LNCaP clone FGC (cell line): Measurements from ENCODE around the gene CCDC178.
A peak's percentile ranks its signal among the peaks of the same experiment; 100 is the strongest.

Experiments
- DNase-seq: peaks from one replicate; pipeline ENCODE4 v3.0.0-alpha.2; 2011; ENCODE audit warnings: low read depth
- H3K4me3 ChIP-seq: 2 replicates; pipeline ENCODE4 v1.5.1; 2011; ENCODE audit warnings: mild to moderate bottlenecking, low read depth, low read length, control low read depth
- TF ChIP-seq, protein P1 (sequence below): IDR thresholded peaks from 2 replicates; pipeline ENCODE4 v1.5.1; 2012; ENCODE audit warnings: mild to moderate bottlenecking; ENCODE audit not compliant: control insufficient read depth, insufficient read depth; ENCODE audit errors: extremely low read depth

Gene CCDC178, protein sequence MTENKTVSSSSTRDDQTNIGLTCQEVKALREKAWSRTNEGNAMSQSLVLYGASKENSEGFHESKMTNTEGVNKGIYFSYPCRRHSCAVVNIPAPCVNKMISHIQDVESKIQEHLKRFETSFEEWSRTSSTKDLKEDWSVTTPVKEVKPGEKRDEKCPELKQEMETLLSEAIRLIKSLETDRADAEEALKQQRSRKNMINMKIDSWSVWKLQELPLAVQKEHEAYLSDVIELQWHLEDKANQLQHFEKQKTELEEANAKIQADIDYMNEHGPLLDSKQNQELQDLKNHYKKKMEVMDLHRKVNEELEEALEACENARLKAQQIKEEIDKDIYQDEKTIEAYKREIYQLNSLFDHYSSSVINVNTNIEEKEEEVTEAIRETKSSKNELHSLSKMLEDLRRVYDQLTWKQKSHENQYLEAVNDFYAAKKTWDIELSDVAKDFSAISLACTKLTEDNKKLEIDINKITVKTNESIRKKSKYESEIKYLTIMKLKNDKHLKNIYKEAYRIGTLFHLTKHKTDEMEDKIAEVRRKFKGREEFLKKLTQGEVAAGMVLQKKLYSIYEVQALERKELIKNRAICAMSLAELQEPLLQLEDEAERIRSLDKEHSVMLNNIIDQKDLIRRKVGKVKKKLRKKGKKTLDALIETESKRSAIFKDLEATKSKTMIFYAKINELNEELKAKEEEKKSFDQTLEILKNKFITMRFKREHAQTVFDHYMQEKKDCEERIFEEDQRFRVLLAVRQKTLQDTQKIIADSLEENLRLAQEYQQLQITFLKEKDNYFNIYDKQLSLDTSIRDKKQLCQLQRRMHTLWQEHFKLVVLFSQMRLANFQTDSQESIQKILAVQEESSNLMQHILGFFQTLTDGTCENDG

GRCh38 chr18:33440060-33441043, at the start of gene CCDC178:
Gene CCDC178 (minus strand): TSS chr18:33440721. CDS start chr18:33412088, 28,633 bp downstream.
- no peak within 1 kb of the TSS for H3K4me3 ChIP-seq
- DNase-seq: no peak
- TF ChIP-seq, protein P1, sequence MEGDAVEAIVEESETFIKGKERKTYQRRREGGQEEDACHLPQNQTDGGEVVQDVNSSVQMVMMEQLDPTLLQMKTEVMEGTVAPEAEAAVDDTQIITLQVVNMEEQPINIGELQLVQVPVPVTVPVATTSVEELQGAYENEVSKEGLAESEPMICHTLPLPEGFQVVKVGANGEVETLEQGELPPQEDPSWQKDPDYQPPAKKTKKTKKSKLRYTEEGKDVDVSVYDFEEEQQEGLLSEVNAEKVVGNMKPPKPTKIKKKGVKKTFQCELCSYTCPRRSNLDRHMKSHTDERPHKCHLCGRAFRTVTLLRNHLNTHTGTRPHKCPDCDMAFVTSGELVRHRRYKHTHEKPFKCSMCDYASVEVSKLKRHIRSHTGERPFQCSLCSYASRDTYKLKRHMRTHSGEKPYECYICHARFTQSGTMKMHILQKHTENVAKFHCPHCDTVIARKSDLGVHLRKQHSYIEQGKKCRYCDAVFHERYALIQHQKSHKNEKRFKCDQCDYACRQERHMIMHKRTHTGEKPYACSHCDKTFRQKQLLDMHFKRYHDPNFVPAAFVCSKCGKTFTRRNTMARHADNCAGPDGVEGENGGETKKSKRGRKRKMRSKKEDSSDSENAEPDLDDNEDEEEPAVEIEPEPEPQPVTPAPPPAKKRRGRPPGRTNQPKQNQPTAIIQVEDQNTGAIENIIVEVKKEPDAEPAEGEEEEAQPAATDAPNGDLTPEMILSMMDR: peak; percentile 45

GRCh38 chr18:33483908-33484307, 43.4 kb upstream of the CCDC178 start:
- TF ChIP-seq, protein P1: no peak
- DNase-seq: no peak
- no peak overlapping the region for H3K4me3 ChIP-seq

DNA sequence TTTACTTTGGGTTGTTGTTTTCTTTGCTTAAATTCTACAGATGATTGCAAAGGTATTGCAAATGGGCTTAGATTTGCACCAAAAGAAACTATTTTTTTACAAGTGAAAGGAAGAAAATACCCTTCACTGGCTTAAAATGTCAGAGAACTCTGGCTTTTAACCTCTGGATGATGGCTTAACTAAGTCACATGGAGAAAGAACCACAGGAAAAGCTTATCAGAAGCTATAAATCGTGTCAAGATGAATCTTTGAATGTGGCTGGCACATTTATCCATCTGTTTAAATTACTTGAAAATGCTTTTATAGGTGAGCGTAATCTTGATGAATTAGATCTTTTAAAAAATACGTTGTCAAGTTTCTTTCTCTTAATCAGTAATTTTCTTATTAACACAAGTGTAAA, 32.0 kb upstream of the CCDC178 start:
- DNase-seq: no peak
- H3K4me3 ChIP-seq: no peak overlapping the region
- TF ChIP-seq, protein P1: no peak

GRCh38 chr18:33470216-33470615, 29.7 kb upstream of the CCDC178 start:
- DNase-seq: no peak
- TF ChIP-seq, protein P1: no peak
- H3K4me3 ChIP-seq: no peak overlapping the region

GRCh38 chr18:33469699-33470098, 29.2 kb upstream of the CCDC178 start:
- no peak overlapping the region for H3K4me3 ChIP-seq
- DNase-seq: no peak
- TF ChIP-seq, protein P1: no peak

DNA sequence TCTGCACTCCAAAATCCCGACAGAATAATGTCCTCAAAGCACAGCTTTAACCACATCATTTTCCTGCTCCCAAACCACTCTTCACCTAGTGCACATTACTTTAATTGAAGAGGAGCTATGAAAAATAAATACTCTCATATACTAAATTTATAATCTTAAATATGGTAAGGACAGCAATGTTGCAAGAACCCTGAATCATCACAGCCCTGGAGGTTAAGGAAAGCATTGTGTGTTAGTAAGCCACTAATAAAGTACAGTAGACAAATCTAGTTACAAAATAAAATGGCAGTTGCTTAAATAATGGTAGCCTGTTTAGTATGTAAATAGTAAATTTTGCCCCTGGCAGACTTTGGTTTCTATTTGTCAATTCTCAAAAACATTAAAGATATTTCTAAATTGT, 27.0 kb upstream of the CCDC178 start:
- TF ChIP-seq, protein P1: no peak
- H3K4me3 ChIP-seq: no peak overlapping the region
- DNase-seq: no peak
